ENCODE measurements around the gene BCAS1. TPM values are rescaled to one million over a fixed set of nuclear protein-coding genes. Genes with fewer than 3 reads are reported as not detected.

Gene BCAS1
- total RNA-seq, 4 donors from 2014 or later: 0.97 to 9.3 (median 4.4) TPM

DNA sequence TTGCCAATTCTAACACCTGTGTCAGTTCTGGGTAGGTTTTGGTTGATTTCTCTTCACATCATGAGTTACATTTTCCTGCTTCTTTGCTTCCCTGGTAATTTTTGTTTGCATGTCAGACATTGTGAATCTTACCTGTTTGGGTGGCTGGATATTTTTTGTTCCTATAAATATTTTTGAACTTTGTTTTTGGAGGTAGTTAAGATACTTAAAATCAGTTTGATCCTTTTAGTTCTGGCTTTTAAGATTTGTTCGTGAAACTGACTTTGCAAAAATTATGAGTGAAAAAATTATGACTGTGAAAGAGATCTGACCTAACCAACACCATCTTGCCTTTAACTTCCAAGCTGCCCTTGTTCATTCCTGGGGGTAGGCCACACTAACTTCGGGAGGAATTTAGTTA, 69.5 kb downstream of the BCAS1 start:
- WGBS, 2 donors: 76% methylated on average over 2 of the region's 2 CpGs
- H3K27ac ChIP-seq: no peak overlapping the region
- H3K4me3 ChIP-seq: no peak overlapping the region
- TF ChIP-seq, protein P1, sequence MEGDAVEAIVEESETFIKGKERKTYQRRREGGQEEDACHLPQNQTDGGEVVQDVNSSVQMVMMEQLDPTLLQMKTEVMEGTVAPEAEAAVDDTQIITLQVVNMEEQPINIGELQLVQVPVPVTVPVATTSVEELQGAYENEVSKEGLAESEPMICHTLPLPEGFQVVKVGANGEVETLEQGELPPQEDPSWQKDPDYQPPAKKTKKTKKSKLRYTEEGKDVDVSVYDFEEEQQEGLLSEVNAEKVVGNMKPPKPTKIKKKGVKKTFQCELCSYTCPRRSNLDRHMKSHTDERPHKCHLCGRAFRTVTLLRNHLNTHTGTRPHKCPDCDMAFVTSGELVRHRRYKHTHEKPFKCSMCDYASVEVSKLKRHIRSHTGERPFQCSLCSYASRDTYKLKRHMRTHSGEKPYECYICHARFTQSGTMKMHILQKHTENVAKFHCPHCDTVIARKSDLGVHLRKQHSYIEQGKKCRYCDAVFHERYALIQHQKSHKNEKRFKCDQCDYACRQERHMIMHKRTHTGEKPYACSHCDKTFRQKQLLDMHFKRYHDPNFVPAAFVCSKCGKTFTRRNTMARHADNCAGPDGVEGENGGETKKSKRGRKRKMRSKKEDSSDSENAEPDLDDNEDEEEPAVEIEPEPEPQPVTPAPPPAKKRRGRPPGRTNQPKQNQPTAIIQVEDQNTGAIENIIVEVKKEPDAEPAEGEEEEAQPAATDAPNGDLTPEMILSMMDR (IDR thresholded peaks at IDR 0.05): no peak
- no peak for TF ChIP-seq POLR2A (IDR thresholded peaks at IDR 0.05)
- peaks cover 0 to 14% (median 8%) of the 10 kb centered on the region in 3 donors for H3K9me3 ChIP-seq
- no peaks in the 10 kb centered on the region for H3K36me3 ChIP-seq
- intact Hi-C loops (cut with DNase I): no loop called here
- H3K4me1 ChIP-seq: no peaks in the 10 kb centered on the region
- DNase-seq: no peak
- peaks cover 0 to 6% (median 0%) of the 10 kb centered on the region in 4 donors for H3K27me3 ChIP-seq

DNA sequence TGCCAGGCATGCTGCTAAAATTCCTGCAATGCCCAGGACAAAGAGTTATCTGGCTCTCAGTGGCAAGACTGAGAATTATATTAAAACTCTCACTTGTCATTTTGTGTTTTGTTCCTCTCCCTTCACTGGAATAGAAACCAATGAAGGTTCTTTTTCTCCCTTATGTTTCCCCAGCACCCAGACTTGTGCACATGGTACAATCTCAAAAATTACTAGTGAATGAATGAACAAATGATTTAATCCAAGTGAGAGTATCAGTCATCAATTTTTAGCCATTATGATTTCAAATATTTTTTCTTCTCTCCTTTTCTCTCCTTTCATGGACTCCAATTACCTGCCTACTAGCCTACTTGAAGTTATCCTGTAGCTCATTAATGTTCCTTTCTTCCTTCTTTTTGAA, 70.1 kb downstream of the BCAS1 start:
- Histone ChIP-seq H3K27me3 (peaks cover 0 to 6% (median 0%) of the 10 kb centered on the region in 4 donors), H3K4me3 (no peak overlapping the region), H3K4me1 (no peaks in the 10 kb centered on the region), H3K9me3 (peaks cover 0 to 14% (median 8%) of the 10 kb centered on the region in 3 donors), H3K27ac (no peak overlapping the region), H3K36me3 (no peaks in the 10 kb centered on the region)
- DNase-seq: no peak
- TF ChIP-seq POLR2A (IDR thresholded peaks at IDR 0.05): no peak
- TF ChIP-seq, protein P1 (IDR thresholded peaks at IDR 0.05): no peak
- intact Hi-C loops (cut with DNase I): no loop called here

DNA sequence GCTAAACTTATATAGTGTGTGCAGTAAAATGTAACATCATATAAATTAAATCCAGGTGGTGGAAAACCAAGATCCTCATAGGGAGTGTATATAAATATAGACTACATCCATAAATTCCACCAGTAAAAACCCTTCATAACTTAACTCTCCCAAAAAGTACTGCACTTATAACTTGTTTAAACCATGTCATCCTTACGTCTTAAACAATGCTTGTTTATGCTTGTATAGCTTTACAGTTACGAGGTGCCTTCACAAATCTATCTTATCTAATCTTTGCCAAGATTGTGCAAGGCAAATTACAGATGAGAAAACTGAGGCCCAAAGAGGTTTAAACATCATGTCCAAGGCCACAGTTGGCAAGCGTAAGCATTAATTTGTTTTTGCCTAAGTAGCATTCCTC, 71.3 kb downstream of the BCAS1 start:
- no peak overlapping the region for H3K27ac ChIP-seq
- no peaks in the 10 kb centered on the region for H3K36me3 ChIP-seq
- DNase-seq: no peak
- peaks cover 0 to 14% (median 8%) of the 10 kb centered on the region in 3 donors for H3K9me3 ChIP-seq
- H3K4me1 ChIP-seq: no peaks in the 10 kb centered on the region
- TF ChIP-seq POLR2A (IDR thresholded peaks at IDR 0.05): no peak
- TF ChIP-seq, protein P1 (IDR thresholded peaks at IDR 0.05): no peak
- intact Hi-C loops (cut with DNase I): no loop called here
- 77 to 82% methylated on average over 3 of the region's 3 CpGs for WGBS, 2 donors
- peaks cover 0 to 10% (median 0%) of the 10 kb centered on the region in 4 donors for H3K27me3 ChIP-seq
- no peak overlapping the region for H3K4me3 ChIP-seq

DNA sequence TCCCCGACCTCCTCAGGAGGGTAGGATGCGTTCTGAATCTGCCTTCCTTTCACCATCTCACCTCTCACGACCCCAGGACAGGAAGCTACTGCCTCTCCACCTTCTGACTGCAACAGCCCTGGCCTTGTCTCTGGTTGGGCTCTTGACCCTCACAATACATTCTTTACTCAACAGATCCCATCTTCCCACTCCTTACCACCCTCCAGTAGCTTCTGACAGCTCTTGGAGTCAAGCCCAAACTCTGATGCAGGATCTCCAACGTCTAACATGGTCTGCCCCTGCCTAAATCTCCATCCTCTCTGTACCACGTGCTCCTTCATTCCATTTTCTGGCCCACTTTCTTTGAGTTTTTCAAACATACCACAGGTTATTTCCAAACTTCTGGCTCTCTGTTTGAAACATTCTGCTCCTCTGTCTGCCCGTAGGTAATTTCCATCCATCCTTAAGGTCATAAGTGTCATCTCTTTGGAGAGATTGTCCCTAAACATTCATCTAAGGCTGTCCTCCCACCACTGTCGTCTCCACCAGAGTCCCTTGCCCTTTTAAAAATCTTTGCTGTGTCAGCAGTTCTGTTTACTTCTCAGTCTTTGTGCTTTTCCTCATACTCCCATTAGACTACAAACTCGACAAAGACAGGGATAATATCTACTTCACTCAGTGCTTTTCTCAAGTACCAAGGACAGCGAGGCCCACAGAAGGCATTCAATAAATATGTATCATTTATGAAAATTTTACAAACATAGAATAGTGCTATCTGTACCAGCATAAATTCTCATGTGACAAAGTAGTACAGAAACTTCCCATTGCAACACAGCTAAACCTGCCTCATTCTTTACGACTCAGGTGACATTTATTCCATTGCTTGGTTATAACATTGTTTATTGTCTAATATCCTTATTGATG, 73.6 kb downstream of the BCAS1 start:
- H3K27ac ChIP-seq: no peak overlapping the region
- H3K27me3 ChIP-seq: peaks cover 0 to 17% (median 0%) of the 10 kb centered on the region in 4 donors
- TF ChIP-seq POLR2A (IDR thresholded peaks at IDR 0.05): no peak
- TF ChIP-seq, protein P1 (IDR thresholded peaks at IDR 0.05): no peak
- peaks cover 0 to 8% (median 3%) of the 10 kb centered on the region in 3 donors for H3K9me3 ChIP-seq
- 55 to 61% methylated on average over 10 of the region's 10 CpGs for WGBS, 2 donors
- H3K36me3 ChIP-seq: no peaks in the 10 kb centered on the region
- DNase-seq: no peak
- H3K4me3 ChIP-seq: no peak overlapping the region
- no peaks in the 10 kb centered on the region for H3K4me1 ChIP-seq
- intact Hi-C loops (cut with DNase I): no loop called here

DNA sequence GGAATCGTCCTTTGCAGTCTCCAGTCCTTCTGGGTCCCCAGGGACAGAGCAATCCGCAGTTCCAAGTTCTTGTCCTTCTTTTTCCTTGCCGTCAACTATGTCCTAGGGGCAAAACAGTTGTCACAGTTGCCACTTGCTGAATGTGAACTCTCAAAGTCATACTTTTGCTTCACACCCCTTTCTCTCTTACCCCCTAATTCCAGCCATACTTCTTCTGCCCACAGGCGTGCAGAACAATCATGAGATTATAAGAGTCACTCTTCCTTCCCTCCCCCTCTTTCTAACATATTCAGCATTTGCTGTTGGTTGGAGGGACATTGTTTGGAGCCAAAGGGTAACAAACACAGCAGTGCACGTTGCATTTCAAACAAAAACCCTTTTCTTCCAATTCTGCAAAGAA, 74.4 kb downstream of the BCAS1 start:
- no peak for DNase-seq
- intact Hi-C loops (cut with DNase I): no loop called here
- no peak for TF ChIP-seq POLR2A (IDR thresholded peaks at IDR 0.05)
- TF ChIP-seq, protein P1 (IDR thresholded peaks at IDR 0.05): no peak

More for the DNA sequence above, 74.4 kb downstream of the BCAS1 start:
- Histone ChIP-seq H3K27ac (no peak overlapping the region), H3K27me3 (peaks cover 0 to 17% (median 0%) of the 10 kb centered on the region in 4 donors), H3K4me1 (no peaks in the 10 kb centered on the region), H3K4me3 (no peak overlapping the region), H3K9me3 (no peaks in the 10 kb centered on the region), H3K36me3 (no peaks in the 10 kb centered on the region)
- WGBS, 2 donors: 49 to 68% methylated on average over 5 of the region's 5 CpGs
